ENCODE data around the gene LY86. TPM values are rescaled to one million over a fixed set of nuclear protein-coding genes. Genes with fewer than 3 reads are reported as not detected.

LY86 gene
- total RNA-seq, 1 donor from 2014 or later = not detected

DNA sequence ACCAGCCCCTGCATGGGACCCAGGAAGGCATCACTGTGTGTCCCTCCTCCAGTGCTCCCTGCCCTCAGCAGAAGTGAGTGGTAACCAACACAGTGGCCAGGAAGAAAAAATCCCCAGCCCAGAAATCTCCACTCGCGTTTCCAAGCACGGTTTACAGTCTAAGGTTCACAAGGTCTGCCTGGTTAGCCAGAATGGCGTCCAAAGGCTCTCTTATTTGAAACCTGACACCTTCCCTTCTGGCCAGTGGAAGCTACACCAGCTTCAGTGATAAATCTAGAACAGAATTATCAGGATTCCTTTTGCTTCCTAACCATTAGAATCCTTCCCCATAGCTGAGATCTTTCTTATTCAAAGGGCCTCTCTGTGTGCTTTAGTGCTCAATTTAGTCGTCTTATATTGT, 9.2 kb downstream of the LY86 start:
- no peak for DNase-seq (ENCODE audit: low spot score)
- peaks cover 5% of the 10 kb centered on the region for H3K4me1 Mint-ChIP-seq (ENCODE audit: low read depth)
- no peaks in the 10 kb centered on the region for H3K9me3 Mint-ChIP-seq (ENCODE audit: low read depth)
- H3K27me3 Mint-ChIP-seq (ENCODE audit: low read depth) = peaks cover 7% of the 10 kb centered on the region
- TF ChIP-seq, protein P1, sequence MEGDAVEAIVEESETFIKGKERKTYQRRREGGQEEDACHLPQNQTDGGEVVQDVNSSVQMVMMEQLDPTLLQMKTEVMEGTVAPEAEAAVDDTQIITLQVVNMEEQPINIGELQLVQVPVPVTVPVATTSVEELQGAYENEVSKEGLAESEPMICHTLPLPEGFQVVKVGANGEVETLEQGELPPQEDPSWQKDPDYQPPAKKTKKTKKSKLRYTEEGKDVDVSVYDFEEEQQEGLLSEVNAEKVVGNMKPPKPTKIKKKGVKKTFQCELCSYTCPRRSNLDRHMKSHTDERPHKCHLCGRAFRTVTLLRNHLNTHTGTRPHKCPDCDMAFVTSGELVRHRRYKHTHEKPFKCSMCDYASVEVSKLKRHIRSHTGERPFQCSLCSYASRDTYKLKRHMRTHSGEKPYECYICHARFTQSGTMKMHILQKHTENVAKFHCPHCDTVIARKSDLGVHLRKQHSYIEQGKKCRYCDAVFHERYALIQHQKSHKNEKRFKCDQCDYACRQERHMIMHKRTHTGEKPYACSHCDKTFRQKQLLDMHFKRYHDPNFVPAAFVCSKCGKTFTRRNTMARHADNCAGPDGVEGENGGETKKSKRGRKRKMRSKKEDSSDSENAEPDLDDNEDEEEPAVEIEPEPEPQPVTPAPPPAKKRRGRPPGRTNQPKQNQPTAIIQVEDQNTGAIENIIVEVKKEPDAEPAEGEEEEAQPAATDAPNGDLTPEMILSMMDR (IDR thresholded peaks at IDR 0.05) = no peak
- H3K4me3 Mint-ChIP-seq (ENCODE audit: unreplicated experiment) = no peak overlapping the region
- no peaks in the 10 kb centered on the region for H3K36me3 Mint-ChIP-seq (ENCODE audit: low read depth)
- H3K27ac Mint-ChIP-seq (ENCODE audit: unreplicated experiment) = no peak overlapping the region

DNA sequence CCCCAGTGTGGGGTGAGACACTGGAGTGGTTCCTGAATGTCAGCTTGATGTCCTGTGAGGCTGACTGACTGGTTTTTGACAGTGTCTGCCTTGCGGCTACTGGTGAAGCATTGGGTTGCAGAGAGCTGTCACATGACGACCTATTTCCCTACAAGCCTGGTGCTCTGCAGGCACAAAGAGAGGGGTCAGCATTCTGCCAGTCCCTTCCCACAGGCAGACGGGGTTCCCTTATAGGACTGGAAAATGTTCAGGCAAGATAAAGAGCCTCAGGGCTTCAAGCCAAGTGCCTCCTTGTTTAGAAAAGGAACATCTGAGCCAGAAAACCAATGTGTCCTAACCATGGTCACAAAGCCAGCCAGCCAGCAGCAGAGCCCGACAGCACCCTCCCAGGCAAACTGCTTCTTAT, 11.0 kb downstream of the LY86 start:
- no peak for DNase-seq (ENCODE audit: low spot score)
- peaks cover 1% of the 10 kb centered on the region for H3K36me3 Mint-ChIP-seq (ENCODE audit: low read depth)
- H3K4me1 Mint-ChIP-seq (ENCODE audit: low read depth) = peaks cover 5% of the 10 kb centered on the region
- no peak overlapping the region for H3K27ac Mint-ChIP-seq (ENCODE audit: unreplicated experiment)
- H3K27me3 Mint-ChIP-seq (ENCODE audit: low read depth) = peaks cover 7% of the 10 kb centered on the region
- no peak overlapping the region for H3K4me3 Mint-ChIP-seq (ENCODE audit: unreplicated experiment)
- TF ChIP-seq, protein P1 (IDR thresholded peaks at IDR 0.05) = no peak
- peaks cover 6% of the 10 kb centered on the region for H3K9me3 Mint-ChIP-seq (ENCODE audit: low read depth)

DNA sequence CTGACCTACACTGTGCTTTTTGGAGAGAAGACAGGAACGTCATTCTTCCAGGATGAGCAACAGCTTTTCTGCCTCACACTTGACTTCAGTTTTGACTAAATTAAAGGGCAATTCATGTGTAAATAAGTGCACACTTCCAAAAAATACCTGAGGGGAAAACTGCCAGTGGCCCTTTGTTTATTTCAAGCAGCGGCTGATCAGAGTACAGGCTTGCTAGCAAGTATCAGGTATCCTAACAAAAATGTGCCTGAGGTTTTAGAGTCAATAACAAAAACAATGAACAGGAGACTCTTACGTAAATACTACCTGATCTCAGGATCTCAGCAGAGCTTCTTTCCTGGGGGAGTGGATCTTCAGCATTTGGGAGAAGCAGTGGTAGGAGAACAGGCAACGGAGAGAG, 12.4 kb downstream of the LY86 start:
- peaks cover 5% of the 10 kb centered on the region for H3K4me1 Mint-ChIP-seq (ENCODE audit: low read depth)
- H3K27me3 Mint-ChIP-seq (ENCODE audit: low read depth) = peaks cover 6% of the 10 kb centered on the region
- TF ChIP-seq, protein P1 (IDR thresholded peaks at IDR 0.05) = no peak
- peaks cover 1% of the 10 kb centered on the region for H3K36me3 Mint-ChIP-seq (ENCODE audit: low read depth)
- H3K4me3 Mint-ChIP-seq (ENCODE audit: unreplicated experiment) = no peak overlapping the region
- DNase-seq (ENCODE audit: low spot score) = no peak
- H3K27ac Mint-ChIP-seq (ENCODE audit: unreplicated experiment) = no peak overlapping the region
- peaks cover 12% of the 10 kb centered on the region for H3K9me3 Mint-ChIP-seq (ENCODE audit: low read depth)

DNA sequence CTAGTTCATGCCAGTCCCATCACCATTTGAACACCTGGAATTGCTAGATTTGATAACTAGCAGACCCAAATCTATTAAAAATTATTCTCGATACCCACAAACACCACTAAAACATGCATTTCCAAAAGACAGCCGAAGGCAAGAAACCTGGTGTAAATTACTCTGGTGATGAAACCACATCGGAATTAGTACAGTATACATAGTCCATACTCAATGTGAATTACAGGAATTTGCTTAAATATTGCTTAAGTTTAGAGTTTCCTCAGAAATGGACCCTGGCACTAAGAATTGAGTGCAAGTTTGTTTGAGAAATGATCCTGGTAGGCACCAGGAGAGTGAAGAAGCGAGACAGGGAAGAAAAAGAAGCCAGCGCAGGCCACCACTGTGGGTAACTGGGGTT, 13.7 kb downstream of the LY86 start:
- no peak overlapping the region for H3K27ac Mint-ChIP-seq (ENCODE audit: unreplicated experiment)
- no peak overlapping the region for H3K4me3 Mint-ChIP-seq (ENCODE audit: unreplicated experiment)
- TF ChIP-seq, protein P1 (IDR thresholded peaks at IDR 0.05) = no peak
- H3K36me3 Mint-ChIP-seq (ENCODE audit: low read depth) = peaks cover 1% of the 10 kb centered on the region
- H3K27me3 Mint-ChIP-seq (ENCODE audit: low read depth) = peaks cover 6% of the 10 kb centered on the region
- peaks cover 12% of the 10 kb centered on the region for H3K9me3 Mint-ChIP-seq (ENCODE audit: low read depth)
- DNase-seq (ENCODE audit: low spot score) = no peak
- H3K4me1 Mint-ChIP-seq (ENCODE audit: low read depth) = peaks cover 5% of the 10 kb centered on the region

DNA sequence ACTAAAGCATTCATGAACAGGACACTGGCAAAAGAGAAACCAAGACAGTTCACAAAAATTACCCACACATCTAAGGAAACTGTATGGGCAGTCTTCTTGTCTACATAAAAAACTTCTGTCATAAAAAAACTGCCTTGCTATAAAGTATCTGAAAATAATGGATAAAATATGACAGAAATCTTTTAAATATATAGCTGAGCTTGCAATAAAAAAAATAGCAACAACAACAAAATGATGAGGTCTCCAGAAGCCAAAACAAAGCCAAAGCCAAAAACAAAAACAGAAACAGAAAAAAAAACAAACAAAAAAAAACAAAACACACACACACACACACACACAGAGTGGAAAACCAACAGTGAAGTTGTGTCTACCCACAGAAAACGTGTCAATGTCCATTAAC, 14.8 kb downstream of the LY86 start:
- H3K27ac Mint-ChIP-seq (ENCODE audit: unreplicated experiment) = no peak overlapping the region
- TF ChIP-seq, protein P1 (IDR thresholded peaks at IDR 0.05) = no peak
- H3K4me3 Mint-ChIP-seq (ENCODE audit: unreplicated experiment) = no peak overlapping the region
- H3K4me1 Mint-ChIP-seq (ENCODE audit: low read depth) = peaks cover 5% of the 10 kb centered on the region
- peaks cover 1% of the 10 kb centered on the region for H3K36me3 Mint-ChIP-seq (ENCODE audit: low read depth)
- DNase-seq (ENCODE audit: low spot score) = no peak
- H3K27me3 Mint-ChIP-seq (ENCODE audit: low read depth) = peaks cover 6% of the 10 kb centered on the region
- H3K9me3 Mint-ChIP-seq (ENCODE audit: low read depth) = peaks cover 12% of the 10 kb centered on the region
